T-cell (primary cell): Measurements from ENCODE around the gene C20orf202. TPM values are rescaled to one million over a fixed set of nuclear protein-coding genes. Genes with fewer than 3 reads are reported as not detected.

Experiments
- ATAC-seq, 4 experiments: fragments of 200-7000 bp in 3 of 4; fragments of 150-1000 bp in 1 of 4; cut with Tn5 transposase; replicated peaks in 1 of 4; 1 replicate in 3 of 4; 2 replicates in 1 of 4; pipeline ENCODE4 v1.10.0; 2021; ENCODE audit warnings: moderate library complexity in 3 of 4, mild to moderate bottlenecking in 2 of 4, moderate number of reproducible peaks in 1 of 4
- CTCF ChIA-PET, 2 donors: fragments of 300-600 bp; sonication (Branson Sonifier 250); formaldehyde crosslinking; loops; one replicate each; lab custom pipeline; 2022; ENCODE audit warnings: antibody characterized with exemption in 2 of 2; lab: Charles Lee
- POLR2A ChIA-PET, 2 donors: fragments of 300-600 bp; sonication (Branson Sonifier 250); formaldehyde crosslinking; loops; one replicate each; lab custom pipeline; 2022; ENCODE audit warnings: antibody characterized with exemption in 2 of 2; lab: Charles Lee
- DNase-seq, 35 experiments: peaks; one replicate each; pipeline versions ENCODE4 v3.0.0 to v3.0.0-alpha.2; 2013 to 2023
- H3K27ac ChIP-seq: one replicate; pipeline ENCODE4 v1.5.1; 2013; ENCODE audit warnings: low read length
- H3K27me3 ChIP-seq, 2 experiments: replicated peaks in 1 of 2; 1 replicate in 1 of 2; 2 replicates in 1 of 2; pipeline versions ENCODE4 v1.6.1 to v1.7.0; 2013; ENCODE audit warnings: low read length in 1 of 2, mixed read lengths in 1 of 2; ENCODE audit not compliant: control insufficient read depth in 2 of 2, insufficient read depth in 2 of 2; ENCODE audit errors: extremely low read depth in 1 of 2
- H3K36me3 ChIP-seq, 2 donors: 1 replicate in 1 of 2; 2 replicates in 1 of 2; pipeline versions ENCODE4 v1.6.1 to v1.7.0; 2013; ENCODE audit warnings: low read length in 1 of 2; ENCODE audit not compliant: control insufficient read depth in 2 of 2, insufficient read depth in 1 of 2; ENCODE audit errors: extremely low read depth in 1 of 2
- H3K4me1 ChIP-seq, 2 experiments: 1 replicate in 1 of 2; 2 replicates in 1 of 2; pipeline versions ENCODE4 v1.6.1 to v1.7.0; 2013; ENCODE audit warnings: low read length in 2 of 2, mixed read lengths in 1 of 2; ENCODE audit not compliant: insufficient read depth in 2 of 2, control insufficient read depth in 1 of 2; ENCODE audit errors: extremely low read depth in 1 of 2
- H3K4me3 ChIP-seq, 2 donors: 1 replicate in 1 of 2; 2 replicates in 1 of 2; pipeline versions ENCODE4 v1.5.1 to v1.7.0; 2013; ENCODE audit warnings: mild to moderate bottlenecking in 2 of 2, low read length in 1 of 2, moderate library complexity in 1 of 2; ENCODE audit not compliant: control insufficient read depth in 1 of 2; ENCODE audit errors: extremely low read depth in 1 of 2
- H3K9me3 ChIP-seq: 2 replicates; pipeline ENCODE4 v1.7.0; 2013
- H3K27ac Mint-ChIP-seq, 2 donors: one replicate each; pipeline ENCODE4 v1.8.0; 2020 to 2021; ENCODE audit warnings: mild to moderate bottlenecking in 2 of 2, mixed read lengths in 2 of 2
- H3K27me3 Mint-ChIP-seq, 2 donors: one replicate each; pipeline ENCODE4 v1.8.0; 2021 to 2022; ENCODE audit warnings: mixed read lengths in 2 of 2
- H3K36me3 Mint-ChIP-seq: one replicate; pipeline ENCODE4 v1.8.0; 2021; ENCODE audit warnings: mixed read lengths
- H3K4me1 Mint-ChIP-seq, 3 donors: one replicate each; pipeline ENCODE4 v1.8.0; 2020 to 2022; ENCODE audit warnings: mixed read lengths in 3 of 3, mild to moderate bottlenecking in 1 of 3
- H3K4me3 Mint-ChIP-seq, 3 donors: one replicate each; pipeline ENCODE4 v1.8.0; 2020 to 2022; ENCODE audit warnings: mild to moderate bottlenecking in 3 of 3, mixed read lengths in 3 of 3, moderate library complexity in 3 of 3
- H3K9me3 Mint-ChIP-seq, 3 donors: one replicate each; pipeline ENCODE4 v1.8.0; 2020 to 2022; ENCODE audit warnings: mixed read lengths in 3 of 3
- WGBS: methylation state at CpG from one replicate; pipeline ENCODE4 v1.1.5; 2013; ENCODE audit warnings: missing lambda C conversion rate; ENCODE audit not compliant: insufficient coverage; 5-methylcytosine and 5-hydroxymethylcytosine counted together
- total RNA-seq, 35 experiments: library from RNA in 6 of 35; stranded (reverse) in 6 of 35; fragments of 120-200 nt in 1 of 35; gene quantifications; one replicate each; pipeline versions ENCODE4 v1.2.1 to v1.2.4 and lab custom pipeline; 2013 to 2026

Gene C20orf202
- total RNA-seq (under 1 TPM in 4 of 5 donors, not detected in 1; 0.23 to 0.41 (median 0.30) TPM), total RNA-seq (lab: John Stamatoyannopoulos, UW) (0 to 0.78 (median 0.09) reads per million in 29 experiments)
- 0.22 TPM for total RNA-seq (2013)

DNA sequence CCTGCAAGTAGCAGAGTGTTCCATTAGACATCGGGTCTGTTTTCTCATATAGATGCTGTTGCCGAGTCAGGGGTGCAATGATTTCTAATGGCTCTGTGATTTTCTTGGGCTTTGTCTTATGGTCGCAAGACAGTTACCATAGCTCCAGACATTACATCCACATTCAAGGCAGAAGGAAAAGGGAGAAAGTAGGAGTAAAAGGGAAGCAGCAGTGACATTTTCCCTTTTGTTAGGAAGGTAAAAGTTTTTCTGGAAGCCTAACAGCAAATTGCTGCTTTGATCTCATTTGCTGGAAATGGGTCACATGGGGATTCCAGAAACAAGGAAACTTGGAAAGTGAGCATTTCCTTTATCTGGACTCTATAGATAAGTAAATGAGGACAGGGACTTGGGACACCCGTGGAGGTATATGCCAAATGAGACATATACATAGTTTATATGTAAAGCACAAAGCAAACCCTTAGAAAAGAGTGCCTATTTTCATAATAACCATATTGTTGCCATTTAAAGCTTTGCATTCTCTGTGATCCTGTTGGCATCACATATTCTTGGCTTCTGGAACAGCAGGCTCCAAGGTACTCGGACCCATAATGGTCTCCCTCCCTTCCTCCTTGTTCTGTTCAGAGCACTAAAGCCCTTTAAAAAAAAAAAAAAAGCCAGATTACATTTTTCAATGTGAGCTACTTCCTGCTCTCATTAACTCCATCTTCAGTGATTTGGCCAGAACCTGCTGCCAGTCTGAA is at the start of gene C20orf202:
Gene C20orf202, plus strand, starts transcription at position 693 of the 743 bp plus-strand sequence. CDS start 132 bp downstream, outside the sequence.
- Histone ChIP-seq H3K36me3 (no peaks in the 10 kb centered on the region), H3K4me3 (no peak within 1 kb of the TSS), H3K4me1 (peaks cover 0 to 5% of the 10 kb centered on the region in 2 experiments), H3K27me3 (peaks cover 0 to 9% of the 10 kb centered on the region in 2 experiments), H3K9me3 (no peaks in the 10 kb centered on the region), H3K27ac (no peak within 1 kb of the TSS)
- ChIA-PET POLR2A (no interaction called here), CTCF (no interaction called here)
- Mint-ChIP-seq H3K4me3 (no peak within 1 kb of the TSS), H3K4me1 (peaks cover 4 to 8% (median 6%) of the 10 kb centered on the region in 3 donors), H3K36me3 (no peaks in the 10 kb centered on the region), H3K27ac (no peak within 1 kb of the TSS), H3K9me3 (no peaks in the 10 kb centered on the region), H3K27me3 (no peaks in the 10 kb centered on the region)
- 60% methylated on average over 1 of the region's 5 CpGs for WGBS
- ATAC-seq (no peak), DNase-seq (no peak)

DNA sequence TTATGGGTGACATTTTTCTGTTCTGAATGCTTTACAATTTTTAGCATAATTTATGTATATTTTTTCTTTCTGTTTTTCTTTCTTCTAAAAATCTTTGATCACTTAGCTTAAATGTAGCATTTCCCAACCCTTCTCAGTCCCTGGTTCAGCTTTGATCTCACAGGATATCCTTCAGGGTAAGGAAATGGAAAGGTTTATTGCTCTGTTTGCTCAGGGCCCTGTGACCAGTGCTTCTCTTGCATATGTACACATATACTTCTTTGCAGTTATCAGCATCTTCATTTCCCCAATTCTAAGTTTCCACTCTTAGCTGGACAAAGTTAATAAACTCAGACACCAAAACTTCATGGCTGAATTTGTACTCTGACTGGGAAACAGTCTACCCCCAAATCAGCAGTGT is 49.0 kb upstream of the C20orf202 start:
- ATAC-seq (no peak), DNase-seq (no peak)
- Histone ChIP-seq H3K27me3 (no peaks in the 10 kb centered on the region), H3K4me1 (no peaks in the 10 kb centered on the region), H3K4me3 (no peak overlapping the region), H3K9me3 (no peaks in the 10 kb centered on the region), H3K36me3 (peaks cover 17 to 50% of the 10 kb centered on the region in 2 donors), H3K27ac (no peak overlapping the region)
- ChIA-PET POLR2A (no interaction called here), CTCF (no interaction called here)
- H3K27me3 Mint-ChIP-seq: no peaks in the 10 kb centered on the region
- H3K4me3 Mint-ChIP-seq: no peak overlapping the region
- H3K9me3 Mint-ChIP-seq: peaks cover 2 to 10% (median 3%) of the 10 kb centered on the region in 3 donors
- H3K4me1 Mint-ChIP-seq: peaks cover 12 to 20% (median 18%) of the 10 kb centered on the region in 3 donors
- peaks cover 73% of the 10 kb centered on the region for H3K36me3 Mint-ChIP-seq
- H3K27ac Mint-ChIP-seq: no peak overlapping the region

DNA sequence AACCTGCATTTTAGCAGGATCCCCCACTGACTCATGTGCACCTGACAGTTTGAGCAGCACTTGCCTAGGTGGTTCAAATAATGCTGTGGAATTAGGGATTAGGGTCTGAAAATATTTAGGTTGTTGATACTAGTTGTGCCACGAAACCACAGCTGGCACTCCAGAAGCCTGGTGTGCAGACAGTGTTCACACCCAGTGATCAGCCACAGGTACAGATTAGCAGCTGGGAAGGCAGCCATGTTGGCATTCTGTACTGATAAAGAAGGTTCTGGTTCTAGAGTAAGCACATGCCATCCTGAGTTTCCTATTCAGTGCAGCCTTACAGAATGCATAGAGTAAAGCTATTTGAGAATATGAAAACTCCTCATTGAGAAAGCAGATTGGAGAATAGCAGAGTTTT is 48.6 kb upstream of the C20orf202 start:
- Mint-ChIP-seq H3K27me3 (no peaks in the 10 kb centered on the region), H3K9me3 (peaks cover 2 to 10% (median 3%) of the 10 kb centered on the region in 3 donors), H3K4me3 (no peak overlapping the region), H3K4me1 (peaks cover 12 to 20% (median 18%) of the 10 kb centered on the region in 3 donors), H3K27ac (no peak overlapping the region), H3K36me3 (peaks cover 70% of the 10 kb centered on the region)
- Histone ChIP-seq H3K9me3 (no peaks in the 10 kb centered on the region), H3K4me3 (no peak overlapping the region), H3K27ac (no peak overlapping the region), H3K4me1 (no peaks in the 10 kb centered on the region), H3K36me3 (peaks cover 17 to 51% of the 10 kb centered on the region in 2 donors), H3K27me3 (no peaks in the 10 kb centered on the region)
- 100% methylated on average over 1 of the region's 1 CpG for WGBS
- CTCF ChIA-PET: no interaction called here
- ATAC-seq (no peak), DNase-seq (no peak)
- POLR2A ChIA-PET: no interaction called here

DNA sequence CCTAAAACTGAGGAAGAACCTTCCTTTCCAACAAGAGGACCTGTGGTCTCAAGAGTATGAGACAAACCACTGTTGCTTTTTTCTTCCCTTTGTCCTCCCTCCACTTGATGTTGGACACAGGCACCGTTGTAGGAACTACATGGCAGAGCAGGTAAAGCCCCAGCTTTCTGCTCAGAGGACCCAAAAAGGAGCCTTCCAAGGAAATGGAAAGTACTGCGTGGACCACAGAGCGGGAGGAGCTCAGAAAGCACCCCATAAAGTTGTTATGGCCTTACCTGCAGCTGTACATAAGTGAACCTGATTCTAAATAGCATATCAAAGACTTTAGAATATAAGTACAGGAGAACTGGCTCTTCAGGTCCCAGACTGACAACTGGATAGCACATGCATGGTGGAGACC is 47.9 kb upstream of the C20orf202 start:
- POLR2A ChIA-PET: no interaction called here
- H3K27me3 Mint-ChIP-seq: no peaks in the 10 kb centered on the region
- Histone ChIP-seq H3K9me3 (no peaks in the 10 kb centered on the region), H3K4me3 (no peak overlapping the region), H3K27me3 (no peaks in the 10 kb centered on the region), H3K4me1 (no peaks in the 10 kb centered on the region), H3K27ac (no peak overlapping the region), H3K36me3 (peaks cover 17 to 57% of the 10 kb centered on the region in 2 donors)
- peaks cover 12 to 20% (median 16%) of the 10 kb centered on the region in 3 donors for H3K4me1 Mint-ChIP-seq
- H3K9me3 Mint-ChIP-seq: peaks cover 2 to 10% (median 3%) of the 10 kb centered on the region in 3 donors
- DNase-seq (no peak), ATAC-seq (no peak)
- H3K27ac Mint-ChIP-seq: no peak overlapping the region
- H3K36me3 Mint-ChIP-seq: peaks cover 69% of the 10 kb centered on the region
- WGBS: 100% methylated on average over 1 of the region's 3 CpGs
- no peak overlapping the region for H3K4me3 Mint-ChIP-seq
- CTCF ChIA-PET: no interaction called here

DNA sequence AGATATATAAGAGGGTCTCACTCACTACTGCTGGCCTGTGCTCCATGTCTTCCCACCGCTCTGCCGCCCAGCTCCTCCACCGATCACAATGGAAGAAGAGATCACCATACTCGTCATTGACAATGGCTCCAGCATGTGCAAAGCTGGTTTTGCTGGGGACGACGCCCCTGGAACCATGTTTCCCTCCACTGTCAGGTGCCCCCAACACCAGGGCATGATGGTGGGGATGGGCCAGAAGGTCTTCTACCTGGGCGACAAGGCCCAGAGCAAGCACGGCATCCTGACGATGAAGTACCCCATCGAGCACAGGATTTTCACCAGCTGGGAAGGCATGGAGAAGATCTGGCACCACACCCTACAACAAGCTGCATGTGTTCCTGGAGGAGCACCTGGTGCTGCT is 42.8 kb upstream of the C20orf202 start:
- no peak for DNase-seq
- H3K36me3 ChIP-seq: peaks cover 22 to 64% of the 10 kb centered on the region in 2 donors

DNA sequence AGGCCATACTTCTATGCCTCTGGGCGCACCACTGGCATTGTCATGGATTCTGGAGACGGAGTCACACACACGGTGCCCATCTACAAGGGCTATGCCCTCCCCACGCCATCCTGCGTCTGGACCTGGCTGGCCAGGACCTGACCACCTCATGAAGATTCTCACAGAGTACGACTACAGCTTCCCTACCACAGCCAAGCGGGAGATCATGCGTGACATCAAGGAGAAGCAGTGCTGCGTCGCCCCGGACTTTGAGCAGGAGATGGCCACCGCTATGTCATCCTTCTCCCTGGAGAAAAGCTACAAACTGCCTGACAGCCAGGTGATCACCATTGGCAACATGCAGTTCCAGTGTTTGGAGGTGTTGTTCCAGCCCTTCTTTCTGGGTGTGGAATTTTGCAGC is 42.3 kb upstream of the C20orf202 start:
- peaks cover 22 to 64% of the 10 kb centered on the region in 2 donors for H3K36me3 ChIP-seq
- ATAC-seq: no peak

More for the DNA sequence above, 42.8 kb upstream of the C20orf202 start:
- H3K27ac ChIP-seq: no peak overlapping the region
- H3K4me1 Mint-ChIP-seq: no peaks in the 10 kb centered on the region
- no peaks in the 10 kb centered on the region for H3K27me3 ChIP-seq
- no peak overlapping the region for H3K4me3 ChIP-seq
- H3K27me3 Mint-ChIP-seq: no peaks in the 10 kb centered on the region
- 100% methylated on average over 8 of the region's 10 CpGs for WGBS
- H3K36me3 Mint-ChIP-seq: peaks cover 58% of the 10 kb centered on the region
- H3K27ac Mint-ChIP-seq: no peak overlapping the region
- H3K4me1 ChIP-seq: no peaks in the 10 kb centered on the region
- no peak for ATAC-seq
- H3K9me3 ChIP-seq: no peaks in the 10 kb centered on the region
- H3K9me3 Mint-ChIP-seq: peaks cover 0 to 7% (median 0%) of the 10 kb centered on the region in 3 donors
- CTCF ChIA-PET: no interaction called here
- POLR2A ChIA-PET: no interaction called here
- H3K4me3 Mint-ChIP-seq: no peak overlapping the region

More for the DNA sequence above, 42.3 kb upstream of the C20orf202 start:
- Mint-ChIP-seq H3K4me1 (no peaks in the 10 kb centered on the region), H3K36me3 (peaks cover 58% of the 10 kb centered on the region), H3K27me3 (no peaks in the 10 kb centered on the region), H3K27ac (no peak overlapping the region), H3K4me3 (no peak overlapping the region), H3K9me3 (peaks cover 0 to 4% (median 0%) of the 10 kb centered on the region in 3 donors)
- no peak for DNase-seq
- no peaks in the 10 kb centered on the region for H3K27me3 ChIP-seq
- H3K4me3 ChIP-seq: no peak overlapping the region
- no peaks in the 10 kb centered on the region for H3K4me1 ChIP-seq
- CTCF ChIA-PET: no interaction called here
- no peak overlapping the region for H3K27ac ChIP-seq
- POLR2A ChIA-PET: no interaction called here
- 98% methylated on average over 8 of the region's 12 CpGs for WGBS
- no peaks in the 10 kb centered on the region for H3K9me3 ChIP-seq
